ENCODE results near the gene FABP7. TPM values are rescaled to one million over a fixed set of nuclear protein-coding genes. Genes with fewer than 3 reads are reported as not detected.

Gene FABP7
- total and polyA plus RNA-seq, 2 of the 13 experiments (the other 11 are each of a cell fraction or from before 2014, with no cell fraction given), result not detected

DNA sequence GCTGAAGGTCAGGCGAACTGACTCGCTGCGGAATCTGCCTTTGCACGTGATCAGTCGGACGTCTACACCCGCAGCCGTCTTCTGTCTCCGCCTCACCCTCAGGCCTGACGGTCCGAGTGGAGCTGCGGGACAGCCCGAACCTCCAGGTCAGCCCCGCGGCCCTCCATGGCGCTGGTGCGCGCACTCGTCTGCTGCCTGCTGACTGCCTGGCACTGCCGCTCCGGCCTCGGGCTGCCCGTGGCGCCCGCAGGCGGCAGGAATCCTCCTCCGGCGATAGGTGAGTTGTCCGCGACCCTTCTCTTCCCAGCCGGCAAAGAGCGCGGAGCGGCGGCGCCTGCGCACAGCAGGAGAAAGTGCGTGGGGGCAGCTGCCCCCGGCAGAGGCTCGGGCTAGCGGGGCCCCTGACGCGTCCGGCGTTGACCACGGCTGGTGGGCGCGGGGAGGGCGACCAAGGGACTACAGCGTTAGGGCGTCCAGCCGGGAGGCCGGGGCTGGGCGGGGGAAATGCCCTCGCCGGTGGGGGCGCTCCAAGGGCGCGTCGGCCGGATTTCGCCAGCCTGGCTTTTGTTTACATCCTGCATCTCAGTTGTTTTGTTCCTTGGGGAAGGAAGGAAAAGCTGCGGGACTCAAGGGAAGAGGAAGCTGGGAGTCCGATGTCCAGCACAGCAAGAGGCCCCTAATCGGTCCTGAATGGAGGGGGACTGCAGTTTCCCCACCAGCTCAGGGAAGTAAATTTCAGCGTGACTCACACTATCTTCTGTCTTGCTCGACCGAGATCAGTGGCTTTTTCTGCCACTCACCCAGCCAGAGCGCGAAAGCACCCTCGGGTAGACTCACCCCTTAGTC, 9.9 kb downstream of the FABP7 start, which contains the start of gene SMPDL3A (continued):
- TF ChIP-seq, protein P1, sequence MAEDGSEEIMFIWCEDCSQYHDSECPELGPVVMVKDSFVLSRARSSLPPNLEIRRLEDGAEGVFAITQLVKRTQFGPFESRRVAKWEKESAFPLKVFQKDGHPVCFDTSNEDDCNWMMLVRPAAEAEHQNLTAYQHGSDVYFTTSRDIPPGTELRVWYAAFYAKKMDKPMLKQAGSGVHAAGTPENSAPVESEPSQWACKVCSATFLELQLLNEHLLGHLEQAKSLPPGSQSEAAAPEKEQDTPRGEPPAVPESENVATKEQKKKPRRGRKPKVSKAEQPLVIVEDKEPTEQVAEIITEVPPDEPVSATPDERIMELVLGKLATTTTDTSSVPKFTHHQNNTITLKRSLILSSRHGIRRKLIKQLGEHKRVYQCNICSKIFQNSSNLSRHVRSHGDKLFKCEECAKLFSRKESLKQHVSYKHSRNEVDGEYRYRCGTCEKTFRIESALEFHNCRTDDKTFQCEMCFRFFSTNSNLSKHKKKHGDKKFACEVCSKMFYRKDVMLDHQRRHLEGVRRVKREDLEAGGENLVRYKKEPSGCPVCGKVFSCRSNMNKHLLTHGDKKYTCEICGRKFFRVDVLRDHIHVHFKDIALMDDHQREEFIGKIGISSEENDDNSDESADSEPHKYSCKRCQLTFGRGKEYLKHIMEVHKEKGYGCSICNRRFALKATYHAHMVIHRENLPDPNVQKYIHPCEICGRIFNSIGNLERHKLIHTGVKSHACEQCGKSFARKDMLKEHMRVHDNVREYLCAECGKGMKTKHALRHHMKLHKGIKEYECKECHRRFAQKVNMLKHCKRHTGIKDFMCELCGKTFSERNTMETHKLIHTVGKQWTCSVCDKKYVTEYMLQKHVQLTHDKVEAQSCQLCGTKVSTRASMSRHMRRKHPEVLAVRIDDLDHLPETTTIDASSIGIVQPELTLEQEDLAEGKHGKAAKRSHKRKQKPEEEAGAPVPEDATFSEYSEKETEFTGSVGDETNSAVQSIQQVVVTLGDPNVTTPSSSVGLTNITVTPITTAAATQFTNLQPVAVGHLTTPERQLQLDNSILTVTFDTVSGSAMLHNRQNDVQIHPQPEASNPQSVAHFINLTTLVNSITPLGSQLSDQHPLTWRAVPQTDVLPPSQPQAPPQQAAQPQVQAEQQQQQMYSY (CRISPR knock-in tag; IDR thresholded peaks at IDR 0.05), result peak; percentile 75; the same call in 1 of the 2 replicates
- no peak for TF ChIP-seq SMAD1 (CRISPR knock-in tag; IDR thresholded peaks at IDR 0.05; ENCODE audit: borderline replicate concordance, low read depth)
- TF ChIP-seq KDM5B (CRISPR knock-in tag; IDR thresholded peaks at IDR 0.05; ENCODE audit: borderline replicate concordance), result peak; percentile 99
- peak; percentile 84 for TF ChIP-seq HOXA3 (CRISPR knock-in tag; IDR thresholded peaks at IDR 0.05)
- TF ChIP-seq CBFB (CRISPR knock-in tag; IDR thresholded peaks at IDR 0.05), result peak; percentile 74; the same call in 1 of the 2 replicates
- TF ChIP-seq, protein P2, sequence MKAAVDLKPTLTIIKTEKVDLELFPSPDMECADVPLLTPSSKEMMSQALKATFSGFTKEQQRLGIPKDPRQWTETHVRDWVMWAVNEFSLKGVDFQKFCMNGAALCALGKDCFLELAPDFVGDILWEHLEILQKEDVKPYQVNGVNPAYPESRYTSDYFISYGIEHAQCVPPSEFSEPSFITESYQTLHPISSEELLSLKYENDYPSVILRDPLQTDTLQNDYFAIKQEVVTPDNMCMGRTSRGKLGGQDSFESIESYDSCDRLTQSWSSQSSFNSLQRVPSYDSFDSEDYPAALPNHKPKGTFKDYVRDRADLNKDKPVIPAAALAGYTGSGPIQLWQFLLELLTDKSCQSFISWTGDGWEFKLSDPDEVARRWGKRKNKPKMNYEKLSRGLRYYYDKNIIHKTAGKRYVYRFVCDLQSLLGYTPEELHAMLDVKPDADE (CRISPR knock-in tag; IDR thresholded peaks at IDR 0.05), result no peak; the same call in 1 of the 2 replicates
- TF ChIP-seq, protein P3, sequence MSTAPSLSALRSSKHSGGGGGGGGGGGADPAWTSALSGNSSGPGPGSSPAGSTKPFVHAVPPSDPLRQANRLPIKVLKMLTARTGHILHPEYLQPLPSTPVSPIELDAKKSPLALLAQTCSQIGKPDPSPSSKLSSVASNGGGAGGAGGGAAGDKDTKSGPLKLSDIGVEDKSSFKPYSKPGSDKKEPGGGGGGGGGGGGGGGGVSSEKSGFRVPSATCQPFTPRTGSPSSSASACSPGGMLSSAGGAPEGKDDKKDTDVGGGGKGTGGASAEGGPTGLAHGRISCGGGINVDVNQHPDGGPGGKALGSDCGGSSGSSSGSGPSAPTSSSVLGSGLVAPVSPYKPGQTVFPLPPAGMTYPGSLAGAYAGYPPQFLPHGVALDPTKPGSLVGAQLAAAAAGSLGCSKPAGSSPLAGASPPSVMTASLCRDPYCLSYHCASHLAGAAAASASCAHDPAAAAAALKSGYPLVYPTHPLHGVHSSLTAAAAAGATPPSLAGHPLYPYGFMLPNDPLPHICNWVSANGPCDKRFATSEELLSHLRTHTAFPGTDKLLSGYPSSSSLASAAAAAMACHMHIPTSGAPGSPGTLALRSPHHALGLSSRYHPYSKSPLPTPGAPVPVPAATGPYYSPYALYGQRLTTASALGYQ (CRISPR knock-in tag; IDR thresholded peaks at IDR 0.05), result peak; percentile 90
- TF ChIP-seq EP300 (IDR thresholded peaks at IDR 0.05; ENCODE audit: low read depth in 2 of 2, low read length in 2 of 2), result peak in 1 of 2 experiments; percentile 13; a peak in 1 of 4 replicates
- peak; percentile 18; the same call in 1 of the 2 replicates for TF ChIP-seq EP300 (CRISPR knock-in tag; IDR thresholded peaks at IDR 0.05; ENCODE audit: borderline replicate concordance)
- peak; percentile 69; the same call in 1 of the 2 replicates for TF ChIP-seq ZZZ3 (CRISPR knock-in tag; IDR thresholded peaks at IDR 0.05; ENCODE audit: borderline replicate concordance)
- TF ChIP-seq NCOA5 (CRISPR knock-in tag; IDR thresholded peaks at IDR 0.05), result no peak
- TF ChIP-seq CBX1 (IDR thresholded peaks at IDR 0.05; ENCODE audit: low read depth), result peak; percentile 73
- no peak for TF ChIP-seq U2AF2 (IDR thresholded peaks at IDR 0.05; ENCODE audit: low read depth, low read length)
- peak; percentile 93; the same call in 1 of the 2 replicates for TF ChIP-seq ZNF274 (CRISPR knock-in tag; IDR thresholded peaks at IDR 0.05)
- TF ChIP-seq ZC3H13 (CRISPR knock-in tag; IDR thresholded peaks at IDR 0.05), result peak; percentile 89
- peak; percentile 96 for TF ChIP-seq ZNF883 (CRISPR knock-in tag; IDR thresholded peaks at IDR 0.05; ENCODE audit: not compliant biosample characterization)
- TF ChIP-seq KDM5A (IDR thresholded peaks at IDR 0.05; ENCODE audit: borderline replicate concordance, low read length), result 0 out of 2 replicates have a peak, but pooled peaks have one; percentile 49
- peak; percentile 74 for TF ChIP-seq ADNP (CRISPR knock-in tag; IDR thresholded peaks at IDR 0.05)
- TF ChIP-seq TBL1XR1 (IDR thresholded peaks at IDR 0.05; ENCODE audit: borderline replicate concordance, low read length, partially characterized antibody), result no peak
- no peak for TF ChIP-seq FIP1L1 (IDR thresholded peaks at IDR 0.05; ENCODE audit: borderline replicate concordance, insufficient read depth, low read depth, low read length)
